GM10248 (cell line): ENCODE results near the gene ATP9A.
A peak's percentile ranks its signal among the peaks of the same experiment; 100 is the strongest.

ENCODE experiments used
- CTCF ChIA-PET: fragments of 300-600 bp; sonication (Branson Sonifier 250); formaldehyde crosslinking; extraction: SDS; loops from one replicate; lab custom pipeline; 2021; ENCODE audit warnings: antibody characterized with exemption; lab: Yijun Ruan, JAX
- POLR2A ChIA-PET: fragments of 350-650 bp; sonication (Branson Sonifier 250); formaldehyde crosslinking; extraction: SDS; loops from one replicate; lab custom pipeline; 2020; ENCODE audit warnings: antibody characterized with exemption; lab: Yijun Ruan, JAX
- DNase-seq: peaks from one replicate; pipeline ENCODE4 v3.0.0; 2012; ENCODE audit errors: extremely low spot score
- TF ChIP-seq, protein P1 (sequence below): IDR thresholded peaks from 2 replicates; pipeline ENCODE4 v1.5.1; 2012; ENCODE audit warnings: mild to moderate bottlenecking, low read depth; ENCODE audit errors: extremely low read depth, missing control alignments, control extremely low read depth

ATP9A gene

DNA sequence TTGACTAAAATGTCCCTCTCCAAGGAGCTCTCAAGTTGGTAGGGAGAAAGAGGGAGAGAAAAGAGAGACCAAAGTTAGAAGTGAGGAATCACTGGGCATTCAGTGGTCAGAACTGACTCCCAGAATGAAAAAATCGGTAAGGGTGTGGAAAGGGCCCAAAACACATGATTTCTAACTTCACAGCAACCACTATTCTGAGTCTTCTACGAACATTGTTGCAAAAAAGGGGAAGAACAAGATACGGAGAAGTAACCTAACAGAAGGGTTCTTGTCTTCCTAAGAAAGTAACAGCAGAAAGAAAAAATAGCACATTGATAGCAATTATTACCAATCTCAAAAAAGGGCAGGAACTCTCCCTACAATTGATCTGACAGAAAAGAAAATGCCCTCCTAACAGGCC is 65.6 kb downstream of the ATP9A start:
- CTCF ChIA-PET: no interaction called here
- POLR2A ChIA-PET: interaction anchor here (0.7 kb wide), 1 partner anchor 370 kb away, joined by 7 read pairs; no protein-coding TSS in a partner anchor
- no peak for DNase-seq
- TF ChIP-seq, protein P1, sequence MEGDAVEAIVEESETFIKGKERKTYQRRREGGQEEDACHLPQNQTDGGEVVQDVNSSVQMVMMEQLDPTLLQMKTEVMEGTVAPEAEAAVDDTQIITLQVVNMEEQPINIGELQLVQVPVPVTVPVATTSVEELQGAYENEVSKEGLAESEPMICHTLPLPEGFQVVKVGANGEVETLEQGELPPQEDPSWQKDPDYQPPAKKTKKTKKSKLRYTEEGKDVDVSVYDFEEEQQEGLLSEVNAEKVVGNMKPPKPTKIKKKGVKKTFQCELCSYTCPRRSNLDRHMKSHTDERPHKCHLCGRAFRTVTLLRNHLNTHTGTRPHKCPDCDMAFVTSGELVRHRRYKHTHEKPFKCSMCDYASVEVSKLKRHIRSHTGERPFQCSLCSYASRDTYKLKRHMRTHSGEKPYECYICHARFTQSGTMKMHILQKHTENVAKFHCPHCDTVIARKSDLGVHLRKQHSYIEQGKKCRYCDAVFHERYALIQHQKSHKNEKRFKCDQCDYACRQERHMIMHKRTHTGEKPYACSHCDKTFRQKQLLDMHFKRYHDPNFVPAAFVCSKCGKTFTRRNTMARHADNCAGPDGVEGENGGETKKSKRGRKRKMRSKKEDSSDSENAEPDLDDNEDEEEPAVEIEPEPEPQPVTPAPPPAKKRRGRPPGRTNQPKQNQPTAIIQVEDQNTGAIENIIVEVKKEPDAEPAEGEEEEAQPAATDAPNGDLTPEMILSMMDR: no peak

DNA sequence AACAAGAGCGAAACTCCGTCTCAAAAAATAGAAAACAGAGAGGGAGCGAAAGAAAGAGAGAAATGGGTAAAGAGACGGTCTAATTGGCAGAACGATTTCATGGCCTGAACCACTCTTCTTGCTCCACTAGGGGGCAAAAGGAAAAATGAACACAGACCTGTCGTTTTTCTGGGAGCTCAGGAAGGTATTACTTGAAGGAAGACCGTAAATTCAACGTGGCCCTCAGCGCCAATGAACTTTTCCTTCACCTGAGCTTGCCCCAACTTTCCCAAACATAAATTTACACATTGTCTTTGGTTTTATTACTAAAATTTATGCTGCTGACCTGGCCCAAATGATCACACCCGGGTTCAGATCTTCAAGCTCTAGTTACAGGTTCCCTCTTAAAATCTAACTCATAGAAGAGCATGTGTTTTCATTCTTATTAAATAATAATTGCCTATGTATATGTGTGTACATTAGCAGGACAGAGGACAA is 67.3 kb downstream of the ATP9A start:
- CTCF ChIA-PET: interaction anchor here (0.9 to 1.9 kb wide), 5 partner anchors 8 to 189 kb away, joined by 3 to 5 read pairs (median 3); no protein-coding TSS in a partner anchor
- DNase-seq: peak; percentile 50
- TF ChIP-seq, protein P1: peak; percentile 49
- POLR2A ChIA-PET: no interaction called here

DNA sequence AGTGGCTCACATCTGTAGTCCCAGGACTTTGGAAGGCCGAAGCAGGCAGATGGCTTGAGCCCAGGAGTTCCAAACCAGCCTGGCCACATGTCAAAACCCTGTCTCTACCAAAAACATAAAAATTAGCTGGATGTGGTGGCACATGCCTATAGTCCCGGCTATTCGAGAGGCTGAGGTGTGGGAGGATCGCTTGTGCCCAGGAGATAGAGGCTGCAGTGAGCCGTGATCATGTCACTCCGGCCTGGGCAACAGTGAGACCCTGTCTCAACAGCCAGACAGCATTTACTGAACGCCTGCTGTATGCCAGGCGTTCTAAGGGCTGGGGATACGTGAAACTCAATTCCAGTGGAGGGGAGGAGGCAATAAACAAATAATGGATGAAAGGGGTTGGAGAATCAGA is 69.9 kb downstream of the ATP9A start:
- TF ChIP-seq, protein P1: no peak
- CTCF ChIA-PET: interaction anchor here (1.2 kb wide), 1 partner anchor 12 kb away, joined by 3 read pairs; no protein-coding TSS in a partner anchor
- POLR2A ChIA-PET: no interaction called here
- no peak for DNase-seq

DNA sequence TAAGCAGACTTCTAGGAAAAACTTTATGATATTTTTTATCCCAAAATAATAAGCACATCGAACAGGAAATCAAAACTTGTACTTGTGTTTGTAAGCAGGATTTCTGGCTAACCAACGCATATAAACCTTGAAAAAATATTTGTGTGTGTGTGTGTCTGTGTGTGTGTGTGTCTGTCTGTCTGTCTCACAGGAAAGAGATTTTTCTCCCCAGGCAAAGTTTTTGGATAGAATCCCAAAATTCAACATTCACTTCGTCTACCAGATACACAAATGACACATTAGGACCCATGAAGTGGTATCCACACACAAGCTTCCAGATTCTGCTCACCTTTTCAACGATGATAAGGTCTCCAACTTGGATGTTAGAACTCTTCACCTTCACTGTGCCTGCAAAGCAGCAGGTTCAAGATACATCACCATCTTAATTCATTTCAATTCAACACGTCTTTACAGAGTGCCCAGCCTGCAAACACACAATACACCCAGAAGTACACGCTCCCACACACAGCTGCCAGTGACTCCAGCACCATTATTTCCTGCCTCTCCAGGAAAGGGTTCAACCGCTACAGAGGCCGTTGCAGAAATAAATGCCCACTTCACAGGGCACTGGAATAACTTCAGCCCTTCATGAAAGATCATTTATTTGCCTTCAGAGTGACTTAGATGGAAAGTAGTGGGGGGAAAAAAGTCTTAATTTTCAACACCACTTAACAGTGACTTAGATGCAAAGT is 70.9 kb downstream of the ATP9A start:
- ChIA-PET CTCF (interaction anchor here (0.9 to 1.2 kb wide), 2 partner anchors 9 to 53 kb away, joined by 3 to 5 read pairs; no protein-coding TSS in a partner anchor), POLR2A (no interaction called here)
- DNase-seq: no peak
- TF ChIP-seq, protein P1: no peak

DNA sequence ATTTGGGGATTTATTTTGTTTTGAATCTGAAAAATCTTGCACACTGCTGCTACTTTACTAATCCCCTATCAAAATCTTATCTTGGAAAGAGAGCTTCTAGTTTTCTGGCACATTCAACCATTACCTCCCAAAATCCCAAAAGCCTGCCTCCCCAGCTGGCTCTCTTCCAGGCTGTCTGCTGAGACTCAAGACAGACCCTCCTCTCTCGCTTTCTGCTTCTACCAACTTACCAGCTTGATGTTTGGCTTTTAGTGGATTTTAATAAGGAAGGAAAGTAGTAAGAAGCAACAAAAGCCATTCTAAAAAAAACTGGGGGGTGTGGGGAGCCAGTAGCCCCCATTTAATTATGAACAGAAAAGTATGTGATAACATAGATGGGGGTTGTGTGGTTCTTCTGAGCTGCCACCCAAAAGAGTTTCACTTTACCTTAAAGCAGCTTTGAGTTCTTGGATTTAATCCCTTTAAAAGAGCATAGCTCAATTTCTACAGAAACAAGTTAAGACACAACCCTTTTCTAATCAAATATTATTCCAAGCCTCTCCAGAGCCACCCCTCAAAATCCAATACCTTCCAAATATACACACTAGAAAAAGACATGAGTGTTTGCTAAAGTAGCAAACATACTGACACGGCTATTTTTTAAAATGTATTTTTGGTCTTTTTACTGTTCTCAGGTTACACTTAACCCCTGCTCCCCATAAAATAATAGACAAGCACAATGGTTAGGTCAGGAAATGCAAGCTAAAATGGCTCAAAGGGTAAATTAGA is 71.7 kb downstream of the ATP9A start:
- no peak for DNase-seq
- CTCF ChIA-PET: interaction anchor here (1.2 kb wide), 1 partner anchor 10 kb away, joined by 5 read pairs; no protein-coding TSS in a partner anchor
- POLR2A ChIA-PET: no interaction called here
- TF ChIP-seq, protein P1: no peak

DNA sequence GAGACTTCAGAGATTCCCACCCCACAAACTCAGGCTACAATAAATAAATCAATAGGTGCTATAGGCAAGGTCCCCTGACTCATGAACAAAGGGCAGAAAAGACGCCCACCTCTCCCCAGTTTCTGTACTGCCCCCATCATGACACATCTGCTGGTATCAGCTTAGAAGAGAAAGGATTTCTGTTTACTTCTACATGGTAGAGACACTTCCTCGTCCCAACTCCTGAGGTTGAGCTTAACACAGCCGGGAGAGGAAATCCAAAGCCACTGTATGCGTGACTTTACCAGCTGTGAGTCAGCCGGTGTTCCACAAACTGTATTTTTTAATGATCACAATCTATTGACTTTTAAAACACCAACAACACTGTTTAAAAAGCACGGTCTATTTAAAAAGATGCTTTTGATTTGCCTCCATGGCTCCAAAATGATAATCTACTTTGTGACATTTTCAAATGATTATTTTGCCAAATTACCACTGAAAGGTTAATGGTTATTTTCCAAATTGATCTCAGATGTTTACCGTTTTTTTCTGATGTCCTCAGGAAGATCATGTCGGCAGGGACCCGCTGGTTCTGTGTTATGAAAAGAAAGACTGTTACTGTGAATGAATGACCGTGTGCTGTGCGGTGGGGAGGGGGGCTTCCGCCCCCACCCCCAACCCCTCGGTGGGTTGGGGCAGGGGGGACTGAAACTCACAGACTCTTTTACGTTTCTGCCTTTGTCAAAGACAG is 72.5 kb downstream of the ATP9A start:
- CTCF ChIA-PET: no interaction called here
- TF ChIP-seq, protein P1: no peak
- POLR2A ChIA-PET: no interaction called here
- DNase-seq: no peak
